ENCODE data around the gene FLYWCH1. TPM values are rescaled to one million over a fixed set of nuclear protein-coding genes. Genes with fewer than 3 reads are reported as not detected.

The FLYWCH1 gene
- total and polyA plus RNA-seq, 9 of the 15 experiments (the other 6 are each of a cell fraction or from before 2014, with no cell fraction given): 0.18 to 33.6 (median 11.3) TPM

GRCh38 chr16:2905241-2905987 lies 6.3 kb upstream of the FLYWCH1 start (continued):
- TF ChIP-seq MCM7 (IDR thresholded peaks at IDR 0.05) (no peak), TSHZ1 (CRISPR knock-in tag; IDR thresholded peaks at IDR 0.05) (no peak), NCOA2 (IDR thresholded peaks at IDR 0.05; ENCODE audit: partially characterized antibody in 2 of 2) (no peak), ZNF507 (tag; conservative IDR thresholded peaks at IDR 0.05) (no peak), ZNF3 (CRISPR knock-in tag; IDR thresholded peaks at IDR 0.05) (no peak), CHD2 (IDR thresholded peaks at IDR 0.05; ENCODE audit: low read depth, low read length) (peak; percentile 45; the same call in 1 of the 2 replicates), ZNF232 (CRISPR knock-in tag; IDR thresholded peaks at IDR 0.05) (no peak; the same call in 1 of the 2 replicates)
- TF ChIP-seq, protein P1, sequence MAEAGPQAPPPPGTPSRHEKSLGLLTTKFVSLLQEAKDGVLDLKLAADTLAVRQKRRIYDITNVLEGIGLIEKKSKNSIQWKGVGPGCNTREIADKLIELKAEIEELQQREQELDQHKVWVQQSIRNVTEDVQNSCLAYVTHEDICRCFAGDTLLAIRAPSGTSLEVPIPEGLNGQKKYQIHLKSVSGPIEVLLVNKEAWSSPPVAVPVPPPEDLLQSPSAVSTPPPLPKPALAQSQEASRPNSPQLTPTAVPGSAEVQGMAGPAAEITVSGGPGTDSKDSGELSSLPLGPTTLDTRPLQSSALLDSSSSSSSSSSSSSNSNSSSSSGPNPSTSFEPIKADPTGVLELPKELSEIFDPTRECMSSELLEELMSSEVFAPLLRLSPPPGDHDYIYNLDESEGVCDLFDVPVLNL (CRISPR knock-in tag; IDR thresholded peaks at IDR 0.05; ENCODE audit: low read depth): 0 out of 2 replicates have a peak, but pooled peaks have one; percentile 32
- TF ChIP-seq, protein P2, sequence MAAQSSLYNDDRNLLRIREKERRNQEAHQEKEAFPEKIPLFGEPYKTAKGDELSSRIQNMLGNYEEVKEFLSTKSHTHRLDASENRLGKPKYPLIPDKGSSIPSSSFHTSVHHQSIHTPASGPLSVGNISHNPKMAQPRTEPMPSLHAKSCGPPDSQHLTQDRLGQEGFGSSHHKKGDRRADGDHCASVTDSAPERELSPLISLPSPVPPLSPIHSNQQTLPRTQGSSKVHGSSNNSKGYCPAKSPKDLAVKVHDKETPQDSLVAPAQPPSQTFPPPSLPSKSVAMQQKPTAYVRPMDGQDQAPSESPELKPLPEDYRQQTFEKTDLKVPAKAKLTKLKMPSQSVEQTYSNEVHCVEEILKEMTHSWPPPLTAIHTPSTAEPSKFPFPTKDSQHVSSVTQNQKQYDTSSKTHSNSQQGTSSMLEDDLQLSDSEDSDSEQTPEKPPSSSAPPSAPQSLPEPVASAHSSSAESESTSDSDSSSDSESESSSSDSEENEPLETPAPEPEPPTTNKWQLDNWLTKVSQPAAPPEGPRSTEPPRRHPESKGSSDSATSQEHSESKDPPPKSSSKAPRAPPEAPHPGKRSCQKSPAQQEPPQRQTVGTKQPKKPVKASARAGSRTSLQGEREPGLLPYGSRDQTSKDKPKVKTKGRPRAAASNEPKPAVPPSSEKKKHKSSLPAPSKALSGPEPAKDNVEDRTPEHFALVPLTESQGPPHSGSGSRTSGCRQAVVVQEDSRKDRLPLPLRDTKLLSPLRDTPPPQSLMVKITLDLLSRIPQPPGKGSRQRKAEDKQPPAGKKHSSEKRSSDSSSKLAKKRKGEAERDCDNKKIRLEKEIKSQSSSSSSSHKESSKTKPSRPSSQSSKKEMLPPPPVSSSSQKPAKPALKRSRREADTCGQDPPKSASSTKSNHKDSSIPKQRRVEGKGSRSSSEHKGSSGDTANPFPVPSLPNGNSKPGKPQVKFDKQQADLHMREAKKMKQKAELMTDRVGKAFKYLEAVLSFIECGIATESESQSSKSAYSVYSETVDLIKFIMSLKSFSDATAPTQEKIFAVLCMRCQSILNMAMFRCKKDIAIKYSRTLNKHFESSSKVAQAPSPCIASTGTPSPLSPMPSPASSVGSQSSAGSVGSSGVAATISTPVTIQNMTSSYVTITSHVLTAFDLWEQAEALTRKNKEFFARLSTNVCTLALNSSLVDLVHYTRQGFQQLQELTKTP (IDR thresholded peaks at IDR 0.05; ENCODE audit: low read depth in 1 of 2, partially characterized antibody in 2 of 2): no peak

Data from K562 (cell line).